ENCODE measurements around the gene KCNT2. TPM values are rescaled to one million over a fixed set of nuclear protein-coding genes. Genes with fewer than 3 reads are reported as not detected.

The KCNT2 gene
- total RNA-seq, 4 donors from 2014 or later, result 6.5 to 16.6 (median 8.0) TPM

DNA sequence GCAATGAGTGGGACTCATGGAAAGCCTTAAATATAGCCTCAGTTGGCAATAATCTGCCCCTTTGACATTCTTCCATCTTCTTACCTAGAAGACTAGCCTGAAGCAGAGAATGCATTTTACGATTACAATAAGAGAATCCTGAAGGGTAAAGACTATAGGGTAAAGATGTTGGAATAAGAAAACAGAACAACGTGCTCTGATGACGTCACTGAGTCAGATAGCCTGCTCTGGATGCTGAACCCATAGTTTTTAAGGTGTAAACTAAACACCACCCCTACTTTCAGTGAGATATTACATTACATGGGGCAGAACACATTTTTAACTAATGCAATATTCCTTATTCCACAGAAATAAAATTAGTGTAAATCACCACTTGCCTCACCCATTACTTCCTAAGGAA is 240.4 kb downstream of the KCNT2 start:
- DNase-seq (ENCODE audit: extremely low spot score), result no peak
- Histone ChIP-seq H3K27ac (replicated peaks in 1 of 4) (no peak overlapping the region), H3K4me3 (no peak overlapping the region), H3K9me3 (no peaks in the 10 kb centered on the region), H3K36me3 (no peaks in the 10 kb centered on the region), H3K27me3 (no peaks in the 10 kb centered on the region), H3K4me1 (no peaks in the 10 kb centered on the region)
- TF ChIP-seq EP300 (IDR thresholded peaks at IDR 0.05) (no peak), POLR2AphosphoS5 (IDR thresholded peaks at IDR 0.05) (no peak)
- WGBS, result 93% methylated on average over 3 of the region's 3 CpGs
- intact Hi-C loops (cut with DNase I), result no loop called here

DNA sequence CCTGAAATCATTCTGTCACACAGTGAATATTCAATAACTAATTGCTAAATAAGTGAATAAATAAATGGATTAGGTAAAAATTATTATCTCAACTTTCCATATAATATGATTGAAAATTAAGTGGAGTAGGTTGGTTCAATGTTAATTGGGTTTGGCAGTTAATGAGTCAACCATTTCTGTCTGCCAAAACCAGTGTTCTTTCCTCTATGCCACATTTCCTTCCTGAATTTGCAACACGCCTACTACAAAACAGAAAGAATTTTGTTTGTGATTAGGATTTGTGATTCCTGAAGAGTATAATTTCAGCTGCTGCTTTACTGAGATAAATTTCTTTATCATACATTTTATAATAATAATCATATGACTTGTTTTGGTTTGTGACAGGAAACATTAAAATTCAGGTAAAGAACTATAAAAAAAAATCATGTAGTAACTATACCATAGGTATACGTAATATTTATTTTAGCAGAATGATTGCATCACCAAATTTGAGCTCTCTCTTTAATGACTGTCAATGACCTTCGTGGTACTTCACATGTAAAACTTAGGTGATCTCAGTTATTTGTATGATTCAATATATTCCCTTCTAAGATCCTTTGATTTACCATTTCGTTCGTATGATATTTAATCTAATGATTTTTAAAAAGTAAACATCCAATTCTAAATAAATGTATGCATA is 241.3 kb downstream of the KCNT2 start:
- H3K9me3 ChIP-seq, result no peaks in the 10 kb centered on the region
- H3K27me3 ChIP-seq, result no peaks in the 10 kb centered on the region
- WGBS, result 73% methylated on average over 5 of the region's 5 CpGs
- intact Hi-C loops (cut with DNase I), result no loop called here
- H3K4me3 ChIP-seq, result no peak overlapping the region
- H3K27ac ChIP-seq (replicated peaks in 1 of 4), result no peak overlapping the region
- H3K4me1 ChIP-seq, result no peaks in the 10 kb centered on the region
- TF ChIP-seq POLR2AphosphoS5 (IDR thresholded peaks at IDR 0.05) (no peak), EP300 (IDR thresholded peaks at IDR 0.05) (no peak), POLR2A (IDR thresholded peaks at IDR 0.05; ENCODE audit: low read depth) (no peak)
- TF ChIP-seq, protein P1, sequence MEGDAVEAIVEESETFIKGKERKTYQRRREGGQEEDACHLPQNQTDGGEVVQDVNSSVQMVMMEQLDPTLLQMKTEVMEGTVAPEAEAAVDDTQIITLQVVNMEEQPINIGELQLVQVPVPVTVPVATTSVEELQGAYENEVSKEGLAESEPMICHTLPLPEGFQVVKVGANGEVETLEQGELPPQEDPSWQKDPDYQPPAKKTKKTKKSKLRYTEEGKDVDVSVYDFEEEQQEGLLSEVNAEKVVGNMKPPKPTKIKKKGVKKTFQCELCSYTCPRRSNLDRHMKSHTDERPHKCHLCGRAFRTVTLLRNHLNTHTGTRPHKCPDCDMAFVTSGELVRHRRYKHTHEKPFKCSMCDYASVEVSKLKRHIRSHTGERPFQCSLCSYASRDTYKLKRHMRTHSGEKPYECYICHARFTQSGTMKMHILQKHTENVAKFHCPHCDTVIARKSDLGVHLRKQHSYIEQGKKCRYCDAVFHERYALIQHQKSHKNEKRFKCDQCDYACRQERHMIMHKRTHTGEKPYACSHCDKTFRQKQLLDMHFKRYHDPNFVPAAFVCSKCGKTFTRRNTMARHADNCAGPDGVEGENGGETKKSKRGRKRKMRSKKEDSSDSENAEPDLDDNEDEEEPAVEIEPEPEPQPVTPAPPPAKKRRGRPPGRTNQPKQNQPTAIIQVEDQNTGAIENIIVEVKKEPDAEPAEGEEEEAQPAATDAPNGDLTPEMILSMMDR (IDR thresholded peaks at IDR 0.05), result no peak
- no peak for DNase-seq (ENCODE audit: extremely low spot score)
- H3K36me3 ChIP-seq, result no peaks in the 10 kb centered on the region

DNA sequence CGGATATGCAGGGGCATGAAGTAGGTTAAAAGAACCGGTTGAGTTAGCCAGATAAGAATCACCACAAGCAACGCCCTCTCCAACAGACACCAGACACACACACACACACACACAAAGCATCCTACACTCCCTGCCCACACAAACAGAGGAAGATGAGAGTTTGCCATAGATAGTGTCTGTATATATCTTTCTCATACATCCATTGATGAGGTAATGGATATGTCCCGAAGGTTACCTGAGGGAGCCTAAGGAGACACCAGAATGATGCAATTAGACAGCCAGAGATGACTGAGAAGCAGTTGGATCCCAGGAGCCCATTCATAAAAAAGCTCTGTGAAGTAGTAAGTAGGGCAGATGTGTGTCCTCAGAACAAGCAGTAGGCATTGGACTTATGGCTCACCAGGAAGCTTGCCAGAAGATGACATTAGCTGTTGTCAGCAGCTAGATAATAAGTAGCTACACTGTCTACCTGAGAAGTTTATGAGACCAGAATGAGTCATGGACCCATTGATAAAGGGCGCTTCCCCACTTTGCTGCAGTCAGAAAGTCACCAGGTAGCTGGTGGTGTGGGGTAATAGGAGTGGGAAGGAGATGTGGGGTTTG is 247.0 kb downstream of the KCNT2 start:
- H3K9me3 ChIP-seq, result no peaks in the 10 kb centered on the region
- DNase-seq (ENCODE audit: extremely low spot score), result no peak
- intact Hi-C loops (cut with DNase I), result no loop called here
- no peaks in the 10 kb centered on the region for H3K36me3 ChIP-seq
- peaks cover 0 to 9% (median 3%) of the 10 kb centered on the region in 4 donors for H3K4me1 ChIP-seq
- H3K27me3 ChIP-seq, result no peaks in the 10 kb centered on the region
- H3K4me3 ChIP-seq, result no peak overlapping the region
- TF ChIP-seq EP300 (IDR thresholded peaks at IDR 0.05) (no peak), POLR2AphosphoS5 (IDR thresholded peaks at IDR 0.05) (no peak), POLR2A (IDR thresholded peaks at IDR 0.05; ENCODE audit: low read depth) (no peak)
- TF ChIP-seq, protein P1 (IDR thresholded peaks at IDR 0.05), result no peak
- WGBS, result 96% methylated on average over 5 of the region's 5 CpGs
- no peak overlapping the region for H3K27ac ChIP-seq (replicated peaks in 1 of 4)

DNA sequence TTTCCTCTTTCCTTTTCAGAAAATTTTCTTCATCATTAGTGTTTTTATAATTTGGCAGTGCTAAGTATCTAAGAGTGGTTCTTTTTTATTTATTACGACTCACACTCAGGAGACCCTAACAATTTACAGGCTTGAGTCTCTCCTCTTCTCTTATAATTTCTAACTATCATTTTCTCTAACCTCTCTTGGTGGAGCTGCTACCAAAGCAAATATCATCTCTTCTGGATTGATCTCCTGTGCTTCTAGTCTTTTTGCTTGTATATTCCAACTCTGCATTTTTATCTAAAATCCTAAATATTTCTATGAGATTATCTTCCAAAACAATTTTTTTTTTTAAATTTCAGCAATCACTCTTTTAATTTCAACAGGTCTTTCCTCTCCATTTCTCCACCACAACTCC is 250.3 kb downstream of the KCNT2 start:
- H3K36me3 ChIP-seq, result no peaks in the 10 kb centered on the region
- 95% methylated on average over 1 of the region's 1 CpG for WGBS
- TF ChIP-seq POLR2A (IDR thresholded peaks at IDR 0.05; ENCODE audit: low read depth) (no peak), EP300 (IDR thresholded peaks at IDR 0.05) (no peak), POLR2AphosphoS5 (IDR thresholded peaks at IDR 0.05) (no peak)
- TF ChIP-seq, protein P1 (IDR thresholded peaks at IDR 0.05), result no peak
- intact Hi-C loops (cut with DNase I), result no loop called here
- no peak overlapping the region for H3K4me3 ChIP-seq
- no peak overlapping the region for H3K27ac ChIP-seq (replicated peaks in 1 of 4)
- no peaks in the 10 kb centered on the region for H3K9me3 ChIP-seq
- no peak for DNase-seq (ENCODE audit: extremely low spot score)
- peaks cover 0 to 19% (median 4%) of the 10 kb centered on the region in 4 donors for H3K4me1 ChIP-seq
- no peaks in the 10 kb centered on the region for H3K27me3 ChIP-seq

DNA sequence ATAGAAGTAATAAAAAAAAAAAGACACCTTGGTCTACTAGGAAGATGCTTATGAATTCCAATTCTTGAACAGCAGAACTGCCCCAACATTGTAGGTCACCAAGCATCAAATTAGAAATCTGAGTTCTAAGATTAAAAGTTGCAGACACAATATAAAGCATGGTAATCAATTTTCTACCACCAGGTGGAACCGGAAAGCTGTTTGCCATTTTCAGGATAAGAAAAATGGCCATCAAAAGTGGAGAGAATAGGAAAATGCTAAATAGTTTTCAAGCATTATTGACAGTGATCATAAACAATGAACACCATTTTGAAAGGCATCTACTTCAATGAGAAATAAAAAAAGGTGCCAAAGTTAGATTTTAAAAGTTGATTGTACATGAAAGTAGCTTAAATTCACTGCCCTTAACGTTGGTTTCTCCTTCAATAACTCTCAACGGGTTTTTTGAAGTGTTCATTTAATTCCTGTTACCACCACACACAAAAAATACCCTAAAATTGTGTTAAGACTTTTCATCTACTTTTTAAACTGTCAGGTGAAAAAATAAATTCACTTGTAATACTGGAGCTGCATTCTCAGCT is 252.9 kb downstream of the KCNT2 start:
- no peak for TF ChIP-seq POLR2AphosphoS5 (IDR thresholded peaks at IDR 0.05)
- TF ChIP-seq, protein P1 (IDR thresholded peaks at IDR 0.05), result peak; percentile 50 to 60 (median 58)
- Histone ChIP-seq H3K4me3 (no peak overlapping the region), H3K9me3 (no peaks in the 10 kb centered on the region), H3K4me1 (peaks cover 0 to 19% (median 4%) of the 10 kb centered on the region in 4 donors), H3K27me3 (no peaks in the 10 kb centered on the region), H3K36me3 (no peaks in the 10 kb centered on the region), H3K27ac (replicated peaks in 1 of 4) (no peak overlapping the region)
- WGBS, result 80% methylated on average over 3 of the region's 3 CpGs
- intact Hi-C loops (cut with DNase I), result loop anchor here (2.0 kb wide), 1 partner anchor 306 kb away; no protein-coding TSS in a partner anchor
- no peak for DNase-seq (ENCODE audit: extremely low spot score)
